Measurements from ENCODE around the gene DLK1. TPM values are rescaled to one million over a fixed set of nuclear protein-coding genes. Genes with fewer than 3 reads are reported as not detected.

The DLK1 gene
- total RNA-seq, 1 experiment from 2014 or later, result 0.69 TPM

DNA sequence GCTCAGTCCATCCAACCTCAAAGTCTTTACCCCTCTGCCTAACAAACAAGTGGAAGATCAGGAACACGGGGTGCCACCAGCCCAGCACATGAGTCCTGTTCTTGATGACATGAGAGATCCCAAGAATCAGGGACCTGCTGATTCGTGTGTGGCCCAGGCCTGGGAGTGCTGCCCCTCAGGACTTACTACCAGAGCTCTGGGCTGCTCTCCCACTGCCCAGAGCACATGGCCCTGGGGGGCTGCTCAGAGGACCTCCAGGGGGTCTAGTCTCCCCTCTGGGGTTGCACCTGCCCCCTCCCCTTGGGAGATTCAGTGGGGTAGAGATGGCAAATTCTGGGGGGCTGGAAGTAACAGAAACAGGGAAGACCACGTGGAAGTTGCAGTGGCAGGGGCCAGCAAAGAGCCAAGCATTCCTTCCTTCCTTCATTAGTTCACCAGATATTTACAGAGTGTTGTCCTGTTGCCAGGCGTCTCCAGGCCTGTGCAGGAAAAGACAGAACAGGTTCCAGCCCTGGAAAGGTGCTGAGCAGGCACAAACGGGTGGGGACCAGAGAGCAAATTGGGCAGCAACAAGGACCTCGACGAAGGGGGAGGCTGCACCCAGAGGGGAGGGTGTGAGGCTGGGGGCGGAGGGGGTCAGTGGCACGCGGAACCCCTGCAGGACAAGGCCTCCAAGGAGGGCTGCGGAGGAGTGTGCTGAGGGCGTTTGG, 54.1 kb downstream of the DLK1 start:
- intact Hi-C loops (cut with micrococcal nuclease; ENCODE audit: unreplicated experiment), result no loop called here
- H3K4me3 ChIP-seq (ENCODE audit: low read depth in 2 of 2, low read length in 2 of 2), result no peak overlapping the region
- no peak for DNase-seq (ENCODE audit: low read depth, low spot score)
- H3K9me3 ChIP-seq (ENCODE audit: control insufficient read depth, insufficient read depth, low read depth, low read length), result no peaks in the 10 kb centered on the region
- no peaks in the 10 kb centered on the region for H3K36me3 ChIP-seq (ENCODE audit: control insufficient read depth, insufficient read depth, low read length)
- POLR2A ChIA-PET, result no interaction called here
- no peak for ATAC-seq
- BruUV-seq (replicated peaks), result no TSS peak
- H3K27me3 ChIP-seq (ENCODE audit: control insufficient read depth, insufficient read depth, low read length), result no peaks in the 10 kb centered on the region
- TF ChIP-seq TCF7L2 (IDR thresholded peaks at IDR 0.05; ENCODE audit: low read depth, low read length), result no peak
- no peak for TF ChIP-seq POLR2AphosphoS5 (IDR thresholded peaks at IDR 0.05; ENCODE audit: low read depth, low read length)
- no peak for TF ChIP-seq SIN3A (IDR thresholded peaks at IDR 0.05; ENCODE audit: borderline replicate concordance, insufficient read depth, low read depth, low read length)
- TF ChIP-seq, protein P1, sequence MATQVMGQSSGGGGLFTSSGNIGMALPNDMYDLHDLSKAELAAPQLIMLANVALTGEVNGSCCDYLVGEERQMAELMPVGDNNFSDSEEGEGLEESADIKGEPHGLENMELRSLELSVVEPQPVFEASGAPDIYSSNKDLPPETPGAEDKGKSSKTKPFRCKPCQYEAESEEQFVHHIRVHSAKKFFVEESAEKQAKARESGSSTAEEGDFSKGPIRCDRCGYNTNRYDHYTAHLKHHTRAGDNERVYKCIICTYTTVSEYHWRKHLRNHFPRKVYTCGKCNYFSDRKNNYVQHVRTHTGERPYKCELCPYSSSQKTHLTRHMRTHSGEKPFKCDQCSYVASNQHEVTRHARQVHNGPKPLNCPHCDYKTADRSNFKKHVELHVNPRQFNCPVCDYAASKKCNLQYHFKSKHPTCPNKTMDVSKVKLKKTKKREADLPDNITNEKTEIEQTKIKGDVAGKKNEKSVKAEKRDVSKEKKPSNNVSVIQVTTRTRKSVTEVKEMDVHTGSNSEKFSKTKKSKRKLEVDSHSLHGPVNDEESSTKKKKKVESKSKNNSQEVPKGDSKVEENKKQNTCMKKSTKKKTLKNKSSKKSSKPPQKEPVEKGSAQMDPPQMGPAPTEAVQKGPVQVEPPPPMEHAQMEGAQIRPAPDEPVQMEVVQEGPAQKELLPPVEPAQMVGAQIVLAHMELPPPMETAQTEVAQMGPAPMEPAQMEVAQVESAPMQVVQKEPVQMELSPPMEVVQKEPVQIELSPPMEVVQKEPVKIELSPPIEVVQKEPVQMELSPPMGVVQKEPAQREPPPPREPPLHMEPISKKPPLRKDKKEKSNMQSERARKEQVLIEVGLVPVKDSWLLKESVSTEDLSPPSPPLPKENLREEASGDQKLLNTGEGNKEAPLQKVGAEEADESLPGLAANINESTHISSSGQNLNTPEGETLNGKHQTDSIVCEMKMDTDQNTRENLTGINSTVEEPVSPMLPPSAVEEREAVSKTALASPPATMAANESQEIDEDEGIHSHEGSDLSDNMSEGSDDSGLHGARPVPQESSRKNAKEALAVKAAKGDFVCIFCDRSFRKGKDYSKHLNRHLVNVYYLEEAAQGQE (IDR thresholded peaks at IDR 0.05; ENCODE audit: insufficient read depth in 1 of 2, low read depth in 2 of 2, low read length in 1 of 2), result no peak
- TF ChIP-seq, protein P2, sequence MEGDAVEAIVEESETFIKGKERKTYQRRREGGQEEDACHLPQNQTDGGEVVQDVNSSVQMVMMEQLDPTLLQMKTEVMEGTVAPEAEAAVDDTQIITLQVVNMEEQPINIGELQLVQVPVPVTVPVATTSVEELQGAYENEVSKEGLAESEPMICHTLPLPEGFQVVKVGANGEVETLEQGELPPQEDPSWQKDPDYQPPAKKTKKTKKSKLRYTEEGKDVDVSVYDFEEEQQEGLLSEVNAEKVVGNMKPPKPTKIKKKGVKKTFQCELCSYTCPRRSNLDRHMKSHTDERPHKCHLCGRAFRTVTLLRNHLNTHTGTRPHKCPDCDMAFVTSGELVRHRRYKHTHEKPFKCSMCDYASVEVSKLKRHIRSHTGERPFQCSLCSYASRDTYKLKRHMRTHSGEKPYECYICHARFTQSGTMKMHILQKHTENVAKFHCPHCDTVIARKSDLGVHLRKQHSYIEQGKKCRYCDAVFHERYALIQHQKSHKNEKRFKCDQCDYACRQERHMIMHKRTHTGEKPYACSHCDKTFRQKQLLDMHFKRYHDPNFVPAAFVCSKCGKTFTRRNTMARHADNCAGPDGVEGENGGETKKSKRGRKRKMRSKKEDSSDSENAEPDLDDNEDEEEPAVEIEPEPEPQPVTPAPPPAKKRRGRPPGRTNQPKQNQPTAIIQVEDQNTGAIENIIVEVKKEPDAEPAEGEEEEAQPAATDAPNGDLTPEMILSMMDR (IDR thresholded peaks at IDR 0.05), result no peak
- CTCF ChIA-PET, result no interaction called here
- in situ Hi-C loops (cut with HindIII; ENCODE audit: low pct_unique_long_range_greater_than_20kb, low sequenced_read_pairs), result no loop called here
- H3K27ac ChIP-seq (ENCODE audit: low read length), result no peak overlapping the region
- H3K4me1 ChIP-seq (ENCODE audit: control insufficient read depth, insufficient read depth, low read length), result no peaks in the 10 kb centered on the region

DNA sequence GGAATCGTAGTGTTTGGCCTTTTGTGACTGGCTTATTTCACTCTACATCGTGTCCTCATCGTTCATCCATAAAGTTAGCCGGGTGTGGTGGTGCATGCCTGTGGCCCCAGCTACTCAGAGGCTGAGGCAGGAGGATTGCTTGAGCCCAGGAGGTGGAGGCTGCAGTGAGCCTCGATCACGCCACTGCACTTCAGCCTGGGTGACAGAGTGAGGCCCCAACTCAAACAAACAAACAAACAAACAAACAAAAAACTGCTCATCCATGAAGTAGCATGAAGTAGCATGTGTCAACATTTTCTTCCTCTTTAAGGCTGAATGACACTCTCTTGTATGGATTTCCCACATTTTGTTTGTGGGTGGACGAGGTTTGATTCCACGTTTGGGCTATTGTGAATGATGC, 55.3 kb downstream of the DLK1 start:
- intact Hi-C loops (cut with micrococcal nuclease; ENCODE audit: unreplicated experiment) (no loop called here), in situ Hi-C loops (cut with HindIII; ENCODE audit: low pct_unique_long_range_greater_than_20kb, low sequenced_read_pairs) (no loop called here)
- H3K27me3 ChIP-seq (ENCODE audit: control insufficient read depth, insufficient read depth, low read length), result no peaks in the 10 kb centered on the region
- ChIA-PET POLR2A (no interaction called here), CTCF (no interaction called here)
- TF ChIP-seq TCF7L2 (IDR thresholded peaks at IDR 0.05; ENCODE audit: low read depth, low read length) (no peak), SIN3A (IDR thresholded peaks at IDR 0.05; ENCODE audit: borderline replicate concordance, insufficient read depth, low read depth, low read length) (no peak), POLR2AphosphoS5 (IDR thresholded peaks at IDR 0.05; ENCODE audit: low read depth, low read length) (no peak)
- TF ChIP-seq, protein P2 (IDR thresholded peaks at IDR 0.05), result no peak
- TF ChIP-seq, protein P1 (IDR thresholded peaks at IDR 0.05; ENCODE audit: insufficient read depth in 1 of 2, low read depth in 2 of 2, low read length in 1 of 2), result no peak
- H3K9me3 ChIP-seq (ENCODE audit: control insufficient read depth, insufficient read depth, low read depth, low read length), result no peaks in the 10 kb centered on the region
- H3K4me3 ChIP-seq (ENCODE audit: low read depth in 2 of 2, low read length in 2 of 2), result no peak overlapping the region
- no peak for DNase-seq (ENCODE audit: low read depth, low spot score)
- no TSS peak for BruUV-seq (replicated peaks)
- ATAC-seq, result no peak
- H3K36me3 ChIP-seq (ENCODE audit: control insufficient read depth, insufficient read depth, low read length), result no peaks in the 10 kb centered on the region
- no peaks in the 10 kb centered on the region for H3K4me1 ChIP-seq (ENCODE audit: control insufficient read depth, insufficient read depth, low read length)
- no peak overlapping the region for H3K27ac ChIP-seq (ENCODE audit: low read length)

All from Panc1 (cell line).